Lower lobe of right lung (tissue), 2 donors: ENCODE results near the gene UCK1. TPM values are rescaled to one million over a fixed set of nuclear protein-coding genes. Genes with fewer than 3 reads are reported as not detected.
A peak's percentile ranks its signal among the peaks of the same experiment; 100 is the strongest.
"Not testable (repeated sequence)": the region's sequence is repeated elsewhere in the genome, so short reads cannot be mapped to it uniquely, and the experiment has no call there.

Experiments used
- ATAC-seq, 2 donors: fragments of 200-7000 bp; cut with Tn5 transposase; one replicate each; pipeline ENCODE4 v1.9.1; 2020 to 2022; ENCODE audit warnings: mild to moderate bottlenecking in 2 of 2, moderate library complexity in 2 of 2
- DNase-seq: peaks from one replicate; pipeline ENCODE4 v3.0.0-alpha.2; 2020
- H3K27ac ChIP-seq: fragments of 200-600 bp; one replicate; pipeline ENCODE4 v1.8.0; 2022
- H3K27me3 ChIP-seq: fragments of 200-600 bp; one replicate; pipeline ENCODE4 v1.8.0; 2022; ENCODE audit warnings: low read depth
- H3K36me3 ChIP-seq: fragments of 200-600 bp; one replicate; pipeline ENCODE4 v1.8.0; 2022; ENCODE audit warnings: mild to moderate bottlenecking
- H3K4me1 ChIP-seq: fragments of 200-600 bp; one replicate; pipeline ENCODE4 v1.8.0; 2022
- H3K4me3 ChIP-seq: fragments of 200-600 bp; one replicate; pipeline ENCODE4 v1.8.0; 2022; ENCODE audit warnings: mild to moderate bottlenecking
- H3K9me3 ChIP-seq: fragments of 200-600 bp; one replicate; pipeline ENCODE4 v1.8.0; 2022
- intact Hi-C: fragments of 100-400 bp; cut with DNase I; formaldehyde crosslinking; loops from one replicate; pipeline ENCODE4 v1.11.0; 2022
- total RNA-seq: library from RNA; stranded (reverse); fragmentation: NEBNext Ultra II Directional; extraction: Animal tissue kit (Norgen Biotek cat#: 25700); gene quantifications from one replicate; pipeline ENCODE4 v1.2.1, GENCODE V29; 2021
- TF ChIP-seq, protein P1 (sequence below): fragments of 200-600 bp; IDR thresholded peaks from one replicate; pipeline ENCODE4 v1.8.0; 2022; ENCODE audit warnings: antibody characterized with exemption, mild to moderate bottlenecking
- donor health status: DM: no; HTN: yes; CAD: no; lungs with severe emphysema.

The UCK1 gene
- total RNA-seq, 1 donor from 2014 or later: 25.9 TPM

DNA sequence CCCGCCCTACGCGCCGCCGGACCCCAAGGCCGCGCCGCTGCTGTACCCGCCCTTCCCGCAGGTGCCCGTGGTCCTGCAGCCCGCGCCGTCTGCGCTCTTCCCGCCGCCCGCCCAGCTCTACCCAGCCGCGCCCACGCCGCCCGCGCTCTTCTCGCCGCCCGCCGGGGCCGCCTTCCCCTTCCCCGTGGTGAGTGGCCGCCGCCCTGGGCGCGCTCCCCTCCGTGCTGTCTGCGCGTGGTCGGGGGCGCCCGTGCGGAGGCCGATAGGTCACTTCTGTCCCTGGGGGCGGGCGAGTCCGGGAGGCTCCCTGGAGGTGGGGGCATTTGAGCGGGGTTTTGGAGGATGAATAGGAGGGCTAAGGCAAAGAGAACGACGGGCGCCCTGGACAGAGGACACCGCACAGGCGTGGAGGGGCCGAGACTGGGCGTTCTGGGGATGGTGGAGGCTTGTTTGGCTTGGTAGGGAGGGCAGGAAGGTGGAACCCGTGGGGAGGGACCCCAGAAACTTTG lies 23.8 kb upstream of the UCK1 start:
- intact Hi-C loops: no loop called here
- TF ChIP-seq, protein P1, sequence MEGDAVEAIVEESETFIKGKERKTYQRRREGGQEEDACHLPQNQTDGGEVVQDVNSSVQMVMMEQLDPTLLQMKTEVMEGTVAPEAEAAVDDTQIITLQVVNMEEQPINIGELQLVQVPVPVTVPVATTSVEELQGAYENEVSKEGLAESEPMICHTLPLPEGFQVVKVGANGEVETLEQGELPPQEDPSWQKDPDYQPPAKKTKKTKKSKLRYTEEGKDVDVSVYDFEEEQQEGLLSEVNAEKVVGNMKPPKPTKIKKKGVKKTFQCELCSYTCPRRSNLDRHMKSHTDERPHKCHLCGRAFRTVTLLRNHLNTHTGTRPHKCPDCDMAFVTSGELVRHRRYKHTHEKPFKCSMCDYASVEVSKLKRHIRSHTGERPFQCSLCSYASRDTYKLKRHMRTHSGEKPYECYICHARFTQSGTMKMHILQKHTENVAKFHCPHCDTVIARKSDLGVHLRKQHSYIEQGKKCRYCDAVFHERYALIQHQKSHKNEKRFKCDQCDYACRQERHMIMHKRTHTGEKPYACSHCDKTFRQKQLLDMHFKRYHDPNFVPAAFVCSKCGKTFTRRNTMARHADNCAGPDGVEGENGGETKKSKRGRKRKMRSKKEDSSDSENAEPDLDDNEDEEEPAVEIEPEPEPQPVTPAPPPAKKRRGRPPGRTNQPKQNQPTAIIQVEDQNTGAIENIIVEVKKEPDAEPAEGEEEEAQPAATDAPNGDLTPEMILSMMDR: no peak
- Histone ChIP-seq H3K36me3 (no peaks in the 10 kb centered on the region), H3K27ac (no peak overlapping the region), H3K27me3 (peaks cover 28% of the 10 kb centered on the region), H3K9me3 (no peaks in the 10 kb centered on the region), H3K4me1 (no peaks in the 10 kb centered on the region), H3K4me3 (no peak overlapping the region)
- DNase-seq (no peak), ATAC-seq (no peak)

DNA sequence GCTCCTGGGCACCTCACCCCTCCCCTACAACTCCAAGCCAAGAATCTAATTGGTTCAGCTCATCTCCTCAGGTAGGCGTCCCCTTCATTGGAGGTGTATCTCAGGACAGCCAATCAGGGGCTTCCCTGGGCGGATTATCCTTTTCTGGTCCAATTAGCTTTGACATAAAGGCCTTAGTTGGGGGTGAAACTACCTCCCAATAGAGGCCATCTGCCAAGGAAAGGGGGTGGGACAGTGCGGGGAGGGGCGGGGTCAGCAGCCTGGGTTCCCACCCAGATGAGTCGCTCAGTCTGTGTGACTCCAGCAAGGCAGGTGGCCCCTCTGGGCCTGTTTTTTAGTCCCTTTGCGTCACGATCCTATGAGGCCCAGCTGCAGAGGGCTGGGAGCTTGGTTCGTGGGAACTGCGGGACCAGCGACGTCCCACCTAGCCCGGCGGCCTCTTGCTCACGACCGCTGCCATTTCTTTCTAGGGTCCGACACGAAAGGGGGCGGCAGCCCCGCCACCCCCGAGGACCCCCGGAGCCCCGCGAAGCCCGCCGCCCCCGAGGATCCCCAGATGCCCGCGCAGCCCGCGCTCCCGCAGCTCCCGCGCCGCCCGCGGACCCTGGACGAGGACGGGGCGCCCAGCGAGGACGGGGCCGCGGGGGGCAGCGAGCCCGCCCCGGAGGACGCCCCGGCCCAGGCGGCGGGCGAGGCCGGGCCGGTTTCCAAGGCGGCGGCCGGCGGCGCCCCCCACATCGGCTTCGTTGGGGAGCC lies 23.2 kb upstream of the UCK1 start:
- no peak for ATAC-seq
- H3K27ac ChIP-seq: no peak overlapping the region
- no peaks in the 10 kb centered on the region for H3K36me3 ChIP-seq
- no peak overlapping the region for H3K4me3 ChIP-seq
- DNase-seq: no peak
- TF ChIP-seq, protein P1: no peak
- no peaks in the 10 kb centered on the region for H3K9me3 ChIP-seq
- peaks cover 28% of the 10 kb centered on the region for H3K27me3 ChIP-seq
- intact Hi-C loops: no loop called here
- no peaks in the 10 kb centered on the region for H3K4me1 ChIP-seq

DNA sequence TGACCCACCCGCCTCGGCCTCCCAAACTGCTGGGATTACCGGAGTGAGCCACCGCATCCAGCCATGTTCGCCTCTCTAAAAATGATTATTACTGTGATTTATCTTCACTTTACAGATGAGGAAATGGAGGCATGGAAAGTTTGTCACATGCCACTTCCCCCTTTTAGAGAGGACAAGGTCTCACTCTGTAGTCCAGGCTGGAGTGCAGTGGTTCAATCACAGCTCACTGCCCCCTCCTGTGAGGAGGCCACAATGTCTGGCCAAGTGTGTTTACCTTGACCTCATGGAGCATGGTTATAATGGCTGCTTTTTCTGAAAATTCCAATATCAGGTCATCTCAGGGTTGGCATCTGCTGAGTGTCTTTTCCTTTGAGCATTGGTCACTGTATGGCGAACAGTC lies 21.0 kb upstream of the UCK1 start:
- no peaks in the 10 kb centered on the region for H3K36me3 ChIP-seq
- H3K4me1 ChIP-seq: peaks cover under 1% of the 10 kb centered on the region
- H3K27ac ChIP-seq: no peak overlapping the region
- TF ChIP-seq, protein P1: no peak
- no peaks in the 10 kb centered on the region for H3K9me3 ChIP-seq
- ATAC-seq: no peak
- no peak for DNase-seq
- intact Hi-C loops: no loop called here
- H3K4me3 ChIP-seq: no peak overlapping the region
- peaks cover 33% of the 10 kb centered on the region for H3K27me3 ChIP-seq

DNA sequence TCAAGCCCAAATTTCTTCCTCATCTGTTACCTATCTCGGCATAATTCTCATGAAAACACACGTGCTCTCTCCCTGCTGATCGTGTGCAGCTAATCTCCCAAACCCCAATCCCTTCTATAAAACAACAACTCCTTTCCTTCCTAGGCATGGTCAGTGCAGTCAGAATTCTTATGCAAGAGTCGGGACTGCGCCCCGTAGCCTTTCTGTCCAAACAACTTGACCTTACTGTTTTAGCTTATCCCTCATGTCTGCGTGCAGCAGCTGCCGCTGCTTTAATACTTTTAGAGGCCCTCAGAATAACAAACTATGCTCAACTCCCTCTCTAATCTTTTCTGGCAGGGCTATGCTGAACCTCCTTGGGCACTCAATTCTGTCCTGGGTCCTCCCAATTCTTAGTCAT lies 19.4 kb upstream of the UCK1 start:
- H3K4me3 ChIP-seq, intact Hi-C loops, H3K36me3 ChIP-seq, DNase-seq, H3K9me3 ChIP-seq, H3K27ac ChIP-seq, ATAC-seq: not testable (repeated sequence)
- H3K4me1 ChIP-seq: peaks cover 13% of the 10 kb centered on the region
- H3K27me3 ChIP-seq: peaks cover 42% of the 10 kb centered on the region

DNA sequence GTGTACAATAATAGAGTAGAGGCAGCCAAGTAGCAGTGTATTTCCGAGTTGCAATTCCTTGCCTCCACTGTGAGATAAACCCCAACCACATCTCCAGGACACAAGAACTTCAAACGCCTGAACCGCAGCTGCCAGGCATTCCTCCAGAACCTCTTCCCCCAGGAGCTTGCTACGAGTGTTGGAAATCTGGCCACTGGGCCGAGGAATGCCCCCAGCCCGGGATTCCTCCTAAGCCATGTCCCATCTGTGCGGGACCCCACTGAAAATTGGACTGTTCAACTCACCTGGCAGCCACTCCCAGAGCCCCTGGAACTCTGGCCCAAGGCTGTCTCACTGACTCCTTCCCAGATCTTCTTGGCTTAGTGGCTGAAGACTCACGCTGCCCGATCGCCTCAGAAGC lies 18.1 kb upstream of the UCK1 start:
- Histone ChIP-seq H3K4me1 (peaks cover 13% of the 10 kb centered on the region), H3K27me3 (peaks cover 43% of the 10 kb centered on the region)
- H3K27ac ChIP-seq, DNase-seq, H3K36me3 ChIP-seq, ATAC-seq, intact Hi-C loops, H3K9me3 ChIP-seq, H3K4me3 ChIP-seq: not testable (repeated sequence)

DNA sequence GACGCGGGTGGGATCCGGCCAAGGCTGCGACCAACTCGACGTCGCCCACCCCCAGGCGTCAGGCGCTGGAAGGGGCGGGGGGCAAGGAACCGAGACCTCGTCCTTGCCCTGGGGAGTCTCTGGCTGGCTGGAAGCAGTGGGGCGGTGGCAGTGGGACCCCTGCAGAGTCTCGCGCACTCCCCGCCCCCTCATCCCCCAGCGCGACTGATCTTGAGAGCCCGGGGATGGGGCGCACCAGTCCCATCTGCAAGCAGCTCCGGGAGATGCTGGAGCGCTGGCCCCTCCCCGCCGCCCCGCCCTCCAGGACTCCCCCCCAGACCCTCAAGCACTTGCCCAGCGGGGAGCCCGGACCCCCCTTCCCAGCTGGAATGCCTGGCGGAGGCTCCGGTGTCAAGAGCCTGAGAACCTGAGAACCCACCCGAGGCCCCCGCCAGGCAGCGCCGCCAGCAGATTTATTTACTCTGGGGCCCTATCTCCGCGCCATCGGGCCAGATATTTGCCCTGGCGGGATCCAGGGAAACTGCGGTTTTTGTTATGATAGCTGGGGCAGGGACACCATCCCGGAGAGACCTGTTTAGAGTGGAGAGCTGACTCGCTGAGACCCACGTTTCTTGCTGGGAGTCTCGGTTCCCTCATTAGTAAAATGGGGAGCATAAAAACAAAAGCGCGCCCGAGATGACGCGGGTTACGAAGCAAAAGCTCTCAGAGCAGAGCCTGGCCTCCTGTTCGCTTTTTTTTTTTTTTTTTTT lies 15.4 kb upstream of the UCK1 start:
- ATAC-seq (peak; percentile 43 to 49), DNase-seq (no peak)
- H3K9me3 ChIP-seq: peaks cover 13% of the 10 kb centered on the region
- H3K27me3 ChIP-seq: peaks cover 33% of the 10 kb centered on the region
- no peak overlapping the region for H3K27ac ChIP-seq
- peak overlapping the region; percentile 54 for H3K4me3 ChIP-seq
- H3K4me1 ChIP-seq: peaks cover 13% of the 10 kb centered on the region
- TF ChIP-seq, protein P1: no peak
- intact Hi-C loops: no loop called here
- no peaks in the 10 kb centered on the region for H3K36me3 ChIP-seq
